GF-D8 (cell line): ENCODE measurements around the gene PSG6.
"Not testable (repeated sequence)": the region's sequence is repeated elsewhere in the genome, so short reads cannot be mapped to it uniquely, and the experiment has no call there.

Experiments
- DNase-seq: peaks from one replicate; lab custom pipeline; 2025; lab: John Stamatoyannopoulos, UW

Gene PSG6

GRCh38 chr19:42852821-42853220 is 64.9 kb downstream of the PSG6 start:
- not testable (repeated sequence) for DNase-seq
